HCT116 (cell line): Measurements from ENCODE around the gene IL32. TPM values are rescaled to one million over a fixed set of nuclear protein-coding genes. Genes with fewer than 3 reads are reported as not detected.

Experiments used
- ATAC-seq: fragments of 200-7000 bp; cut with Tn5 transposase; 2 replicates; pipeline ENCODE4 v1.9.1; 2020; ENCODE audit warnings: mild to moderate bottlenecking, moderate library complexity
- BruUV-seq: library from RNA; stranded (reverse); fragments of 400-500 nt; replicated peaks from 2 replicates; lab custom pipeline; 2021; lab: Mats Ljungman, UMichigan
- CTCF ChIA-PET: fragments of 300-600 bp; sonication (Branson Sonifier 250); formaldehyde crosslinking; loops from one replicate; lab custom pipeline; 2021; ENCODE audit warnings: antibody characterized with exemption; lab: Charles Lee
- POLR2A ChIA-PET: fragments of 300-600, 350-600 bp; sonication (Branson Sonifier 250); formaldehyde crosslinking; loops from one replicate; lab custom pipeline; 2021; ENCODE audit warnings: antibody characterized with exemption; lab: Charles Lee
- RAD21 ChIA-PET, 2 experiments: fragments of 300-600 bp; sonication (Branson Sonifier 250); formaldehyde crosslinking; loops; one replicate each; lab custom pipeline; 2023; ENCODE audit warnings: low total read pairs in 2 of 2; ENCODE audit not compliant: uncharacterized antibody in 2 of 2, unreplicated experiment in 2 of 2, low non-redundant PET in 1 of 2; lab: Charles Lee
- DNase-seq: peaks from one replicate; pipeline ENCODE4 v3.0.0-alpha.2; 2010; ENCODE audit warnings: low read depth, low spot score
- H2AFZ ChIP-seq: fragments of 200-600 bp; shearing (Covaris generic), sonication (generic); 2 replicates; pipeline ENCODE4 v1.6.1; 2017; ENCODE audit warnings: low read depth, mixed run types, mixed read lengths, antibody characterized with exemption, low read length; ENCODE audit not compliant: poor library complexity, severe bottlenecking
- H3K27ac ChIP-seq: 2 replicates; pipeline ENCODE4 v1.5.1; 2012; ENCODE audit warnings: low read depth, low read length
- H3K27me3 ChIP-seq: fragments of 200-600 bp; sonication (generic); 2 replicates; pipeline ENCODE4 v1.6.1; 2016; ENCODE audit warnings: mixed run types, low read length, mixed read lengths; ENCODE audit not compliant: insufficient read depth
- H3K36me3 ChIP-seq, 2 experiments: fragments of 200-500 bp in 1 of 2; fragments of 200-600 bp in 1 of 2; sonication (Bioruptor generic) in 1 of 2; sonication (generic) in 1 of 2; 2 replicates each; pipeline versions ENCODE4 v1.5.1 to v1.6.1; 2014 to 2016; ENCODE audit warnings: low read length in 2 of 2, inconsistent platforms in 1 of 2, mixed read lengths in 1 of 2, mixed run types in 1 of 2; ENCODE audit not compliant: insufficient read depth in 2 of 2, control insufficient read depth in 1 of 2
- H3K4me1 ChIP-seq, 2 experiments: fragments of 200-600 bp in 1 of 2; sonication (generic) in 1 of 2; 2 replicates each; pipeline versions ENCODE4 v1.5.1 to v1.6.1; 2012 to 2017; ENCODE audit warnings: low read length in 2 of 2, inconsistent platforms in 1 of 2, mild to moderate bottlenecking in 1 of 2, mixed read lengths in 1 of 2, mixed run types in 1 of 2, moderate library complexity in 1 of 2; ENCODE audit not compliant: insufficient read depth in 2 of 2, control insufficient read depth in 1 of 2
- H3K4me2 ChIP-seq: fragments of 200-600 bp; sonication (generic); 2 replicates; pipeline ENCODE4 v1.6.1; 2017; ENCODE audit warnings: mixed run types, low read length, mixed read lengths
- H3K4me3 ChIP-seq, 2 experiments: fragments of 200-600 bp in 1 of 2; sonication (generic) in 1 of 2; replicated peaks in 1 of 2; 2 replicates each; pipeline ENCODE4 v1.5.1; 2011 to 2016; ENCODE audit warnings: low read length in 2 of 2, control low read depth in 1 of 2, low read depth in 1 of 2, mild to moderate bottlenecking in 1 of 2, mixed read lengths in 1 of 2, mixed run types in 1 of 2
- H3K79me2 ChIP-seq: fragments of 200-600 bp; sonication (generic); 2 replicates; pipeline ENCODE4 v1.6.1; 2017; ENCODE audit warnings: mild to moderate bottlenecking, mixed run types, low read length, moderate library complexity, mixed read lengths; ENCODE audit not compliant: insufficient read depth
- H3K9ac ChIP-seq: fragments of 200-600 bp; sonication (generic); 2 replicates; pipeline ENCODE4 v1.6.1; 2016; ENCODE audit warnings: low read length, mixed read lengths
- H3K9me2 ChIP-seq: fragments of 200-600 bp; sonication (generic), shearing (Covaris generic); 2 replicates; pipeline ENCODE4 v1.6.1; 2017; ENCODE audit warnings: mixed run types, mild to moderate bottlenecking, moderate library complexity; ENCODE audit not compliant: insufficient read depth
- H3K9me3 ChIP-seq, 2 experiments: fragments of 200-500 bp in 1 of 2; fragments of 200-600 bp in 1 of 2; sonication (Bioruptor generic) in 1 of 2; sonication (generic) in 1 of 2; 2 replicates each; pipeline ENCODE4 v1.6.1; 2014 to 2017; ENCODE audit warnings: low read length in 2 of 2, mixed read lengths in 2 of 2, inconsistent platforms in 1 of 2, low read depth in 1 of 2, mild to moderate bottlenecking in 1 of 2, mixed run types in 1 of 2, moderate library complexity in 1 of 2; ENCODE audit not compliant: control insufficient read depth in 1 of 2, insufficient read depth in 1 of 2
- H4K20me1 ChIP-seq: fragments of 200-600 bp; sonication (generic), shearing (Covaris generic); 2 replicates; pipeline ENCODE4 v1.6.1; 2017; ENCODE audit warnings: mixed run types, mild to moderate bottlenecking, moderate library complexity; ENCODE audit not compliant: insufficient read depth
- ATF3 ChIP-seq: IDR thresholded peaks from 2 replicates; pipeline ENCODE4 v1.6.1; 2012
- CEBPB ChIP-seq: IDR thresholded peaks from 2 replicates; pipeline ENCODE4 v1.6.1; 2012; ENCODE audit warnings: low read depth
- CTCF ChIP-seq, 3 experiments: fragments of 200-600 bp in 1 of 3; sonication (generic) in 1 of 3; IDR thresholded peaks in 2 of 3; conservative IDR thresholded peaks in 1 of 3; 2 replicates each; pipeline ENCODE4 v1.5.1; 2012 to 2017; ENCODE audit warnings: low read depth in 2 of 3, low read length in 2 of 3, antibody characterized with exemption in 1 of 3, borderline replicate concordance in 1 of 3, control low read depth in 1 of 3, mild to moderate bottlenecking in 1 of 3, mixed read lengths in 1 of 3, mixed run types in 1 of 3, moderate library complexity in 1 of 3; ENCODE audit not compliant: insufficient read depth in 1 of 3
- EGR1 ChIP-seq: IDR thresholded peaks from 2 replicates; pipeline ENCODE4 v1.6.1; 2012; ENCODE audit warnings: low read depth
- ELF1 ChIP-seq: IDR thresholded peaks from 2 replicates; pipeline ENCODE4 v1.6.1; 2012; ENCODE audit warnings: low read depth, borderline replicate concordance
- EZH2phosphoT487 ChIP-seq: fragments of 200-600 bp; IDR thresholded peaks from 2 replicates; pipeline ENCODE4 v1.6.1; 2018; ENCODE audit warnings: antibody characterized with exemption, borderline replicate concordance
- MAX ChIP-seq: IDR thresholded peaks from 2 replicates; pipeline ENCODE4 v1.6.1; 2012
- POLR2A ChIP-seq: IDR thresholded peaks from 2 replicates; pipeline ENCODE4 v1.7.0; 2011; ENCODE audit warnings: borderline replicate concordance; ENCODE audit not compliant: insufficient read depth, insufficient read length; ENCODE audit errors: extremely low read depth
- RAD21 ChIP-seq: IDR thresholded peaks from 2 replicates; pipeline ENCODE4 v1.6.1; 2012; ENCODE audit warnings: low read depth, mild to moderate bottlenecking
- REST ChIP-seq: IDR thresholded peaks from 2 replicates; pipeline ENCODE4 v1.6.1; 2012; ENCODE audit warnings: low read depth
- SIN3A ChIP-seq: IDR thresholded peaks from 2 replicates; pipeline ENCODE4 v1.6.1; 2012; ENCODE audit warnings: low read depth
- SP1 ChIP-seq: IDR thresholded peaks from 2 replicates; pipeline ENCODE4 v1.6.1; 2012; ENCODE audit warnings: low read depth
- SRF ChIP-seq: IDR thresholded peaks from 2 replicates; pipeline ENCODE4 v1.6.1; 2012; ENCODE audit warnings: low read depth
- TCF7L2 ChIP-seq: IDR thresholded peaks from 2 replicates; pipeline ENCODE4 v1.7.0; 2011; ENCODE audit warnings: borderline replicate concordance, inconsistent platforms; ENCODE audit not compliant: insufficient read depth, insufficient read length; ENCODE audit errors: extremely low read depth
- YY1 ChIP-seq: IDR thresholded peaks from 2 replicates; pipeline ENCODE4 v1.6.1; 2011; ENCODE audit warnings: low read length, low read depth, moderate library complexity, mild to moderate bottlenecking; ENCODE audit not compliant: insufficient replicate concordance; ENCODE audit errors: extremely low read depth
- ZBTB33 ChIP-seq: IDR thresholded peaks from 2 replicates; pipeline ENCODE4 v1.6.1; 2011; ENCODE audit warnings: mild to moderate bottlenecking, low read length, moderate library complexity; ENCODE audit not compliant: insufficient replicate concordance; ENCODE audit errors: extremely low read depth
- intact Hi-C: fragments of 100-400 bp; cut with micrococcal nuclease; formaldehyde crosslinking; loops from 2 replicates; pipeline ENCODE4 v1.10.0; 2022
- total RNA-seq: library from RNA; stranded (reverse); gene quantifications from one replicate; pipeline ENCODE4 v1.2.1, GENCODE V29; 2021; ENCODE audit not compliant: unreplicated experiment

The IL32 gene
- total RNA-seq, 1 experiment from 2014 or later: 13.7 TPM

- BruUV-seq: no TSS peak
- Histone ChIP-seq H3K79me2 (no peaks in the 10 kb centered on the region), H3K4me3 (peak overlapping the region; percentile 61 to 76)
- RAD21 ChIA-PET: no interaction called here
- intact Hi-C loops: no loop called here
- no peak for TF ChIP-seq EGR1
- TF ChIP-seq RAD21: no peak
- no peak for TF ChIP-seq MAX
- TF ChIP-seq SP1: no peak
- no peak for TF ChIP-seq ELF1
- TF ChIP-seq CEBPB: no peak
- TF ChIP-seq ATF3: no peak
- no peak for TF ChIP-seq TCF7L2
- TF ChIP-seq CTCF (IDR thresholded peaks at IDR 0.05 in 2 of 3, conservative IDR thresholded peaks at IDR 0.05 in 1 of 3; ENCODE audit: borderline replicate concordance in 1 of 3, insufficient read depth in 1 of 3, low read depth in 2 of 3, low read length in 2 of 3): no peak
- TF ChIP-seq POLR2A: no peak
- TF ChIP-seq REST: no peak
- no peak for TF ChIP-seq ZBTB33
- no peak for TF ChIP-seq SRF
- TF ChIP-seq SIN3A: no peak
- TF ChIP-seq EZH2phosphoT487: no peak
- no peak for TF ChIP-seq YY1
- TF ChIP-seq, all 23 proteins: peak for 0
- no peak overlapping the region; the same call in 1 of the 2 replicates for H3K27ac ChIP-seq
- H4K20me1 ChIP-seq: no peaks in the 10 kb centered on the region
- H3K36me3 ChIP-seq: no peaks in the 10 kb centered on the region
- no peak overlapping the region for H2AFZ ChIP-seq
- H3K9ac ChIP-seq: peak overlapping the region; percentile 75
- peaks cover 14 to 54% of the 10 kb centered on the region in 2 experiments for H3K4me1 ChIP-seq
- DNase-seq: no peak
- no peak for ATAC-seq
- H3K9me3 ChIP-seq: no peaks in the 10 kb centered on the region
- no peaks in the 10 kb centered on the region for H3K9me2 ChIP-seq
- CTCF ChIA-PET: interaction anchor here (1.1 to 1.5 kb wide), 2 partner anchors 8 to 15 kb away, joined by 3 read pairs; partner anchors contain the start of gene TNFRSF12A
- no peaks in the 10 kb centered on the region for H3K27me3 ChIP-seq
- peak overlapping the region; percentile 95 for H3K4me2 ChIP-seq
- POLR2A ChIA-PET: interaction anchor here (1.0 kb wide), 1 partner anchor 15 kb away, joined by 3 read pairs; no protein-coding TSS in a partner anchor
Observed at GRCh38 chr16:3035289-3035971, 30.0 kb upstream of the IL32 start.
